HG02610 (cell line): ENCODE results near the gene ICAM3.

Experiments
- ATAC-seq: cut with Tn5 transposase; IDR thresholded peaks from one replicate; pipeline ENCODE4 v1.9.1; 2021; ENCODE audit warnings: mild to moderate bottlenecking, moderate library complexity; ENCODE audit not compliant: unreplicated experiment

ICAM3 gene

DNA sequence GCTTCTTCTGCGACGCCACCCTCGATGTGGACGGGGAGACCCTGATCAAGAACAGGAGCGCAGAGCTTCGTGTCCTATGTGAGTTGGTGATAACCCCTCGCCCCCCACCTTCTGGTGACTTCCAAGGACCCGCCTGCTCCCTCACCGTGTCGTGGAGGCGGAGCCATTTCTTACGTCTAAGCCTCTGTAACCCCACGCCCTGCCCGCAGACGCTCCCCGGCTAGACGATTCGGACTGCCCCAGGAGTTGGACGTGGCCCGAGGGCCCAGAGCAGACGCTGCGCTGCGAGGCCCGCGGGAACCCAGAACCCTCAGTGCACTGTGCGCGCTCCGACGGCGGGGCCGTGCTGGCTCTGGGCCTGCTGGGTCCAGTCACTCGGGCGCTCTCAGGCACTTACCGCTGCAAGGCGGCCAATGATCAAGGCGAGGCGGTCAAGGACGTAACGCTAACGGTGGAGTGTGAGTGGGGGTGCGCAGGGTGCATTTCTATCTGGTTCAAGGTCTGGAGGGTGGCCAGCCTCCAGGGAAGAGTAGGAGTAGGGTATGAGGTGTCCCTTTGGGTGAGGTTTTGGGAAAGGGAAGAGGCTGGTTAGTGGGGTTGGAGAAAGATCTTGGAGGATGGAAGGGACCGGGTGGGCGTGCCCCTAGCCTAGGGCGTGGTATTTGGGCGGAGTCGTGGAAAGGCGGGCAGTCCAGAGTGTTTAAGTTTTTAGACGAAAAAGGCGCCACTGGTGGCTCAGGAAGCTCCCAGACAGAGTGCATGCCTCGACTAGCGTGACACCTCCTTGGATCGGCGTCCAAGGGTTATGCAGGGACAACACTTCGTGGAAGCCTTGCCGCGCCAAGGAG, 46.4 kb downstream of the ICAM3 start:
- no peak for ATAC-seq

DNA sequence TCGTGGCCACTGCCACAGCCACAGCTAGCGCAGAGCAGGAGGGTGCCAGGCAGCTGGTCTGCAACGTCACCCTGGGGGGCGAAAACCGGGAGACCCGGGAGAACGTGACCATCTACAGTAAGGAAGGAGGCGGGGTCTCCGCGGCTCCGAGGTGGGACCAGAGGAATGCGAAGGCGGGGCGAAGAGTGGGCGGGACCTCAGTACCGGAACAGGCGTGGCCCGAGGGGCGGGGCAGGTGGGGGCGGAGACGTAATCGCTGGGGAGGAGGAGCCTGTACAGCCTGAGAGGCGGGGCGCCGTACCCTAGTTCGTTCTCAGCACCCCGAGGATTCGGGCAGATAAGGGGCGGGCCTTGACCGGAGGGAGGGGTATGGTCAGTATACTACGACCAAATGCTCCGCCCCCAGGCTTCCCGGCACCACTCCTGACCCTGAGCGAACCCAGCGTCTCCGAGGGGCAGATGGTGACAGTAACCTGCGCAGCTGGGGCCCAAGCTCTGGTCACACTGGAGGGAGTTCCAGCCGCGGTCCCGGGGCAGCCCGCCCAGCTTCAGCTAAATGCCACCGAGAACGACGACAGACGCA, 47.1 kb downstream of the ICAM3 start:
- ATAC-seq, result peak; percentile 40

DNA sequence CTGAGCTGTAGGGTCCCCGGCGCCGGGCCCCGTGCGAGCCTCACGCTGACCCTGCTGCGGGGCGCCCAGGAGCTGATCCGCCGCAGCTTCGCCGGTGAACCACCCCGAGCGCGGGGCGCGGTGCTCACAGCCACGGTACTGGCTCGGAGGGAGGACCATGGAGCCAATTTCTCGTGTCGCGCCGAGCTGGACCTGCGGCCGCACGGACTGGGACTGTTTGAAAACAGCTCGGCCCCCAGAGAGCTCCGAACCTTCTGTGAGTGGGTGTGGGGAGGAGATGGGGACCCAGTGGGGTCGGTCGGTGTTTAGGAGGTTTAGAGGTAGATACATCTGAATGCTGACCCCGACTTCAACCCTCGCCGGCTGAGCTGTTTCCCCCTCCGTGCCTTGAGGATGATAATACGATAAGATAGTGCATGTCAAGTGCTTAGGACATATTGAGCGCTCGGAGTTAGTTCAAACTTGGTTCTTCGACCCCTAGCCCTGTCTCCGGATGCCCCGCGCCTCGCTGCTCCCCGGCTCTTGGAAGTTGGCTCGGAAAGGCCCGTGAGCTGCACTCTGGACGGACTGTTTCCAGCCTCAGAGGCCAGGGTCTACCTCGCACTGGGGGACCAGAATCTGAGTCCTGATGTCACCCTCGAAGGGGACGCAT, 47.7 kb downstream of the ICAM3 start:
- no peak for ATAC-seq

DNA sequence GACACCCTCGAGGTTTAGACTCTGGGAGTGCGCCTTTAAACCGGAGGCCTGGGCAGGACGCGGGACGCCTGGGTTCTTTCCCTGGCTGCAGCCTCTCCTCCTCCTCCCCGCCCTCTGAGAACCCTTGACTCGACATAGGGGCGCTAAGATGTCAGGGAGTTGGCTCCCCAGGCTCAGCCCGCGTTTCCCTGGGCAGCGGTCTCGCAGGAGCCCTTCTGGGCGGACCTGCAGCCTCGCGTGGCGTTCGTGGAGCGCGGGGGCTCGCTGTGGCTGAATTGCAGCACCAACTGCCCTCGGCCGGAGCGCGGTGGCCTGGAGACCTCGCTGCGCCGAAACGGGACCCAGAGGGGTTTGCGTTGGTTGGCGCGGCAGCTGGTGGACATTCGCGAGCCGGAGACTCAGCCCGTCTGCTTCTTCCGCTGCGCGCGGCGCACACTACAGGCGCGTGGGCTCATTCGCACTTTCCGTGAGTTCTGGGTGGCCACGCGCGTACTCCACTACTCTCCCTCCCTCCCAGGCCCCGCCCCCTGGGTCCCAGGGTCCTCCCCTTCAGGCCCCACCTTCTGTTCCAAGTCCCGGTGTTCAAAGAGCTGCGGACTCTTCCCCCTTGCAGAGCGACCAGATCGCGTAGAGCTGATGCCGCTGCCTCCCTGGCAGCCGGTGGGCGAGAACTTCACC, 48.4 kb downstream of the ICAM3 start:
- ATAC-seq, result no peak

DNA sequence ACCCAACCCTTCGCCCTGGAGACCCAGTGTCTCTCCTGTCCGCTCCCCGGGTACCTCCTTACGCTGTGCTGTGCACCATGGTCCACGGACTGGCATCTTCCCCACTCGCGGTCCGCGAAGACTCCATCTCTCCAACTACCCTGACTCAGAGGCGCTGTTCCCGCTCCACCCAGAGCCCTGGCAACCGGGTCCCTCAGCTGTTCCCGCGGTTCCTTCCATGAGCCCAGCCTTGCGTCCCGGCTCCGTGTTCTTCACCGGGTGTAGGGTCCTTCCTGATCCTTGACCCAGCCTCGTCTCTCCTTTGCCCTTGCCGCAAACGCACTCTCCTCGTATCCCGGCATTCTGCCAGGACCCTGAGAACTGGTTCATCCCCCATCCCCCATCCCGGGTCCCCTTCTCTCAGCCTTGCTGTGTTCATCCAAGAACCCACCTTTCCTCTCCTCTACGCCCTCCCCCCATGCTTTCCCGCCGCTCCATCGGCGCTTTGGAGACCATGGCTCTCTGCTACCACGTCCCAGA, 49.0 kb downstream of the ICAM3 start:
- no peak for ATAC-seq

DNA sequence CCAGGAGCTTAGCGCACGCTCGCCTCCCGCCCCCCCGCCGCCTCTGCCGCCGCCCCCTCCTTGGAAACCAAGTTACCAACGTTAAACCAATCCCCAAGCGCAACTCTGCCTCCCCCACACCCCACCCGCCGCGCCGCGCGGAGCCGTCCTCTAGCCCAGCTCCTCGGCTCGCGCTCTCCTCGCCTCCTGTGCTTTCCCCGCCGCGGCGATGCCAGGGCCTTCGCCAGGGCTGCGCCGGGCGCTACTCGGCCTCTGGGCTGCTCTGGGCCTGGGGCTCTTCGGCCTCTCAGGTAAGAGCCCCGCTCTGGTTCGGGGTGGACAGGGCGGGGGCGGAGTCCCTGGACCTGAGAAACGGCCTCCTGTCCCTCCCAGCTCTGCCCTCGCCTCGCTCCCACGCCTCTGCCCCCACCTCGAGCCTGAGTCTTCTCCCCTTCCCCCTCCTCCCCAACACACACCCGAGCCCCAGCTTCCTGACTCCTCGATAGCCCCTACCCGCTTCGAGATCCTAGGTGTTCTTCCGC, 49.5 kb downstream of the ICAM3 start, which contains the start of gene ICAM5:
TSS of gene ICAM5 (plus strand) at position 117 of the 521 bp plus-strand sequence. CDS start at position 209, 92 bp downstream.
- no peak for ATAC-seq

DNA sequence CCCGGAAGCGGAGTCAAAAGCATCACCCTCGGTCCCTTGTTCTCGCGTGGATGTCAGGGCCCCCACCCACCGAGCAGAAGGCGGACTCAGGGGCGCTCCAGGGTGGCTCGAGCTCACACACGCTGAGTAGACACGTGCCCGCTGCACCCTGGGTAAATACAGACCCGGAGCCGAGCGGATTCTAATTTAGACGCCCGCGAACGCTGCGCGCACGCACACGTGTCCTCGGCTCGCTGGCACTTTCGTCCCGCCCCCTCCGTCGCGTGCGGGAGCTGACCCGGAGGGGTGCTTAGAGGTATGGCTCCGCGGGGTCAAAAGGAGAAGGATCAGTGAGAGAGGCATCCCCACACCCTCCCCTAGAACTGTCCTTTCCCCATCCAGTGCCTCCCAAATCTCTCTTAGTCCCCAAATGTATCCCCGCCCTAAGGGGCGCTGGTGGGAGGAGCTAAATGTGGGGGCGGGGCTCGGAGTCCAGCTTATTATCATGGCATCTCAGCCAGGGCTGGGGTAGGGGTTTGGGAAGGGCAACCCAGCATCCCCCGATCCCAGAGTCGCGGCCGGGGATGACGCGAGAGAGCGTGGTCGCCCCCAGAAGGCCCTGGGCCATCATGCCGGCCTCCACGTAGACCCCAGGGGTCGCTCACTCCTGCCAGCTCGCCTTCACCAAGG, 50.1 kb downstream of the ICAM3 start:
- ATAC-seq, result no peak

DNA sequence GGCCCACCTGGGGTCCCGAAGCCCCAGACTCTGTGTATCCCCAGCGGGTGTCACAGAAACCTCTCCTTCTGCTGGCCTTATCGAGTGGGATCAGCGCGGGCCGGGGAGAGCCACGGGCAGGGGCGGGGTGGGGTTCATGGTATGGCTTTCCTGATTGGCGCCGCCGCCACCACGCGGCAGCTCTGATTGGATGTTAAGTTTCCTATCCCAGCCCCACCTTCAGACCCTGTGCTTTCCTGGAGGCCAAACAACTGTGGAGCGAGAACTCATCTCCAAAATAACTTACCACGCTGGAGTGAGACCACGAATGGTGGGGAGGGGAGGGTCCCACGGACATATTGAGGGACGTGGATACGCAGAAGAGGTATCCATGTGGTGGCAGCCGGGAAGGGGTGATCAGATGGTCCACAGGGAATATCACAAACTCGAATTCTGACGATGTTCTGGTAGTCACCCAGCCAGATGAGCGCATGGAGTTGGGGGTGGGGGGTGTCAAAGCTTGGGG, 50.7 kb downstream of the ICAM3 start:
- ATAC-seq, result no peak

DNA sequence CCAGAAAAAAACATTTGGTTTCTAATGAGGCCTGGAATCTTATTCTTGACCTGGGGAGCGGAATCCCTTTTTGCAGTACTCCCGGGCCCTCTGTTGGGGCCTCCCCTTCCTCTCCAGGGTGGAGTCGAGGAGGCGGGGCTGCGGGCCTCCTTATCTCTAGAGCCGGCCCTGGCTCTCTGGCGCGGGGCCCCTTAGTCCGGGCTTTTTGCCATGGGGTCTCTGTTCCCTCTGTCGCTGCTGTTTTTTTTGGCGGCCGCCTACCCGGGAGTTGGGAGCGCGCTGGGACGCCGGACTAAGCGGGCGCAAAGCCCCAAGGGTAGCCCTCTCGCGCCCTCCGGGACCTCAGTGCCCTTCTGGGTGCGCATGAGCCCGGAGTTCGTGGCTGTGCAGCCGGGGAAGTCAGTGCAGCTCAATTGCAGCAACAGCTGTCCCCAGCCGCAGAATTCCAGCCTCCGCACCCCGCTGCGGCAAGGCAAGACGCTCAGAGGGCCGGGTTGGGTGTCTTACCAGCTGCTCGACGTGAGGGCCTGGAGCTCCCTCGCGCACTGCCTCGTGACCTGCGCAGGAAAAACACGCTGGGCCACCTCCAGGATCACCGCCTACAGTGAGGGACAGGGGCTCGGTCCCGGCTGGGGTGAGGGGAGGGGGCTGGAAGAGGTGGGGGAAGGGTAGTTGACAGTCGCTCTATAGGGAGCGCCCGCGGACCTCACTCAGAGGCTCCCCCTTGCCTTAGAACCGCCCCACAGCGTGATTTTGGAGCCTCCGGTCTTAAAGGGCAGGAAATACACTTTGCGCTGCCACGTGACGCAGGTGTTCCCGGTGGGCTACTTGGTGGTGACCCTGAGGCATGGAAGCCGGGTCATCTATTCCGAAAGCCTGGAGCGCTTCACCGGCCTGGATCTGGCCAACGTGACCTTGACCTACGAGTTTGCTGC, 52.4 kb downstream of the ICAM3 start, which contains the start of gene ICAM4:
TSS of gene ICAM4 (plus strand) at position 153 of the 935 bp plus-strand sequence. CDS start at position 211, 58 bp downstream.
- ATAC-seq, result no peak

DNA sequence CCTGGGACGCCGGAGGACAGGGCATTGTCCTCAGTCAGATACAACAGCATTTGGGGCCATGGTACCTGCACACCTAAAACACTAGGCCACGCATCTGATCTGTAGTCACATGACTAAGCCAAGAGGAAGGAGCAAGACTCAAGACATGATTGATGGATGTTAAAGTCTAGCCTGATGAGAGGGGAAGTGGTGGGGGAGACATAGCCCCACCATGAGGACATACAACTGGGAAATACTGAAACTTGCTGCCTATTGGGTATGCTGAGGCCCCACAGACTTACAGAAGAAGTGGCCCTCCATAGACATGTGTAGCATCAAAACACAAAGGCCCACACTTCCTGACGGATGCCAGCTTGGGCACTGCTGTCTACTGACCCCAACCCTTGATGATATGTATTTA, 54.0 kb downstream of the ICAM3 start:
- no peak for ATAC-seq

DNA sequence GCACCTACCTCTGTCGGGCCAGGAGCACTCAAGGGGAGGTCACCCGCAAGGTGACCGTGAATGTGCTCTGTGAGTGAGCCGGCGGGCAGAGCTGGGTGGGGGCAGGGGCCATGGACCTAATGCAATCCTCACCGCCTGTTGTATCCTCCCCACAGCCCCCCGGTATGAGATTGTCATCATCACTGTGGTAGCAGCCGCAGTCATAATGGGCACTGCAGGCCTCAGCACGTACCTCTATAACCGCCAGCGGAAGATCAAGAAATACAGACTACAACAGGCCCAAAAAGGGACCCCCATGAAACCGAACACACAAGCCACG, 54.5 kb downstream of the ICAM3 start:
- ATAC-seq, result no peak

DNA sequence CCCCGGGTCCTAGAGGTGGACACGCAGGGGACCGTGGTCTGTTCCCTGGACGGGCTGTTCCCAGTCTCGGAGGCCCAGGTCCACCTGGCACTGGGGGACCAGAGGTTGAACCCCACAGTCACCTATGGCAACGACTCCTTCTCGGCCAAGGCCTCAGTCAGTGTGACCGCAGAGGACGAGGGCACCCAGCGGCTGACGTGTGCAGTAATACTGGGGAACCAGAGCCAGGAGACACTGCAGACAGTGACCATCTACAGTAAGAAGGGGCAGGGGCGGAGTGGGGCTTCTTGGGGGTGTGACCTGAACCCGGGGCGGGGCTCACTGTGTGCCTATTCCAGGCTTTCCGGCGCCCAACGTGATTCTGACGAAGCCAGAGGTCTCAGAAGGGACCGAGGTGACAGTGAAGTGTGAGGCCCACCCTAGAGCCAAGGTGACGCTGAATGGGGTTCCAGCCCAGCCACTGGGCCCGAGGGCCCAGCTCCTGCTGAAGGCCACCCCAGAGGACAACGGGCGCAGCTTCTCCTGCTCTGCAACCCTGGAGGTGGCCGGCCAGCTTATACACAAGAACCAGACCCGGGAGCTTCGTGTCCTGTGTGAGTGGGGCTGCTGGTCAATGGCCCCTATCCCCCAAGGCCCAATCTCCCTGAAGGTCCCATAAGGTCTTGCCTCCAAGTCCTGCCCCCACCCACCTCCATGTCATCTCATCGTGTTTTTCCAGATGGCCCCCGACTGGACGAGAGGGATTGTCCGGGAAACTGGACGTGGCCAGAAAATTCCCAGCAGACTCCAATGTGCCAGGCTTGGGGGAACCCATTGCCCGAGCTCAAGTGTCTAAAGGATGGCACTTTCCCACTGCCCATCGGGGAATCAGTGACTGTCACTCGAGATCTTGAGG, 55.1 kb downstream of the ICAM3 start:
- no peak for ATAC-seq
